ENCODE data around the gene ERCC2. TPM values are rescaled to one million over a fixed set of nuclear protein-coding genes. Genes with fewer than 3 reads are reported as not detected.
"Not testable (repeated sequence)": the region's sequence is repeated elsewhere in the genome, so short reads cannot be mapped to it uniquely, and the experiment has no call there.

Gene ERCC2
- total and polyA plus RNA-seq, 2 of the 8 experiments (the other 6 are each of a cell fraction or from before 2014, with no cell fraction given) = 107 to 117 TPM

DNA sequence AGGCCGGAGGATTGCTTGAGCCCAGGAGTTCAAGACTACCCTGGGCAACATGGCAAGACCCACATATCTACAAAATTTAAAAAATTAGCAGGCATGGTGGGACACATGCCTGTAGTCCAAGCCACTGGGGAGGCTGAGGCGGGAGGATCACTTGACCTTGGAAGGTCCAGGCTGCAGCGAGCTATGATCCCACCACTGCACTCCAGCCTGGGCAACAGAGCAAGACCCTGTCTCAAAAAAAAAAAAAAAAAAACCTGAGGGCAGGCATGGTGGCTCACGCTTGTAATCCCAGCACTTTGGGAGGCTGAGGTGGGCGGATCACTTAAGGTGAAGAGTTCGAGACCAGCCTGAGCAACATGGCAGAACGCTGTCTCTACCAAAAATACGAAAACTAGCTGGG, 61.1 kb downstream of the ERCC2 start:
- H4K5ac ChIP-seq (ENCODE audit: insufficient read length, low read depth, low read length); H2BK15ac ChIP-seq (ENCODE audit: low read length); DNase-seq (ENCODE audit: low read depth in 1 of 2, low spot score in 2 of 2); H3K23me2 ChIP-seq (ENCODE audit: low read depth, low read length); H3K27ac ChIP-seq (ENCODE audit: low read depth, low read length); H3K4me3 ChIP-seq (ENCODE audit: extremely low read depth in 1 of 4, insufficient read depth in 2 of 4, low read depth in 3 of 4, low read length in 4 of 4); H3K9ac ChIP-seq (replicated peaks in 1 of 4; ENCODE audit: extremely low read depth in 1 of 4, low read depth in 3 of 4, low read length in 3 of 4); H3K56ac ChIP-seq (replicated peaks; ENCODE audit: insufficient read length, low read depth, low read length); H2AFZ ChIP-seq (ENCODE audit: low read length); H4K91ac ChIP-seq (replicated peaks; ENCODE audit: insufficient read length, low read length); H2BK5ac ChIP-seq (ENCODE audit: low read depth, low read length); H4K8ac ChIP-seq (ENCODE audit: extremely low read depth, insufficient read depth, low read length); H3K79me2 ChIP-seq (ENCODE audit: control insufficient read depth in 1 of 2, insufficient read depth in 2 of 2, low read length in 2 of 2); H3K23ac ChIP-seq (ENCODE audit: insufficient read length); H2BK20ac ChIP-seq (ENCODE audit: low read length); H3K9me3 ChIP-seq (ENCODE audit: insufficient read depth in 2 of 2, low read depth in 1 of 2, low read length in 1 of 2); H3K4me2 ChIP-seq (ENCODE audit: insufficient read depth in 1 of 2, low read depth in 2 of 2, low read length in 2 of 2); H3K36me3 ChIP-seq (ENCODE audit: control insufficient read depth in 2 of 4, insufficient read depth in 4 of 4, low read length in 3 of 4); H2AK5ac ChIP-seq (ENCODE audit: low read depth, low read length); H3K18ac ChIP-seq (ENCODE audit: extremely low read depth, low read length); FAIRE-seq; H2BK120ac ChIP-seq (replicated peaks; ENCODE audit: low read depth, low read length); H3K14ac ChIP-seq (ENCODE audit: insufficient read length); H3K4me1 ChIP-seq (replicated peaks in 1 of 4; ENCODE audit: control insufficient read depth in 3 of 4, insufficient read depth in 4 of 4, low read length in 3 of 4); H3K4ac ChIP-seq (replicated peaks; ENCODE audit: insufficient read length, low read depth, low read length); H3K79me1 ChIP-seq (ENCODE audit: low read depth, low read length); H4K20me1 ChIP-seq (replicated peaks in 1 of 2; ENCODE audit: control insufficient read depth in 1 of 2, insufficient read depth in 2 of 2, low read length in 2 of 2); H2BK12ac ChIP-seq (ENCODE audit: low read depth, low read length): not testable (repeated sequence)
- 94% methylated on average over 7 of the region's 8 CpGs; no CpG with 5 or more reads in 1 of the 2 experiments for WGBS, 2 experiments (ENCODE audit: extremely low coverage in 1 of 2, insufficient coverage in 1 of 2, insufficient read length in 1 of 2, insufficient replicate concordance in 2 of 2, low coverage in 1 of 2, low lambda C conversion rate in 2 of 2, missing lambda C conversion rate in 1 of 2)
- CTCF ChIA-PET (ENCODE audit: partially characterized antibody) = interaction anchor here (1.2 kb wide), 1 partner anchor 122 kb away, joined by 4 read pairs; no protein-coding TSS in a partner anchor
- POLR2A ChIA-PET (ENCODE audit: partially characterized antibody) = interaction anchor here (0.6 to 1.6 kb wide), 3 partner anchors 9 to 202 kb away, joined by 3 to 4 read pairs (median 4); no protein-coding TSS in a partner anchor
- H3K27me3 ChIP-seq (replicated peaks in 1 of 4; ENCODE audit: control insufficient read depth in 3 of 4, extremely low read depth in 1 of 4, insufficient read depth in 3 of 4, low read length in 3 of 4) = peaks cover 0 to 20% (median 9%) of the 10 kb centered on the region in 4 experiments; a peak in 4 of 7 replicates
